Endothelial cell of umbilical vein (primary cell): Measurements from ENCODE around the gene MYO9A. TPM values are rescaled to one million over a fixed set of nuclear protein-coding genes. Genes with fewer than 3 reads are reported as not detected.

Experiments used
- BruUV-seq: library from RNA; stranded (reverse); fragments of 400-500 nt; replicated peaks from 2 replicates; lab custom pipeline; 2021; lab: Mats Ljungman, UMichigan
- CTCF ChIA-PET: fragments of 300-600, 350-600 bp; sonication (Branson Sonifier 250); formaldehyde crosslinking; loops from one replicate; lab custom pipeline; 2021; ENCODE audit warnings: antibody characterized with exemption, inconsistent platforms; lab: Charles Lee
- POLR2A ChIA-PET: fragments of 300-600, 350-600 bp; sonication (Branson Sonifier 250); formaldehyde crosslinking; loops from one replicate; lab custom pipeline; 2021; ENCODE audit warnings: antibody characterized with exemption, inconsistent platforms; lab: Charles Lee
- DNase-seq: peaks from one replicate; pipeline ENCODE4 v3.0.0-alpha.2; 2011; ENCODE audit warnings: low read depth, low spot score
- FAIRE-seq: peaks from 2 replicates; lab custom pipeline; 2011; peaks lifted over from hg19 to GRCh38; lab: Jason Lieb, UNC
- H2AFZ ChIP-seq: 2 replicates; pipeline ENCODE4 v1.6.0; 2012; ENCODE audit warnings: low read depth, low read length, control low read depth, inconsistent platforms
- H3K27ac ChIP-seq: 2 replicates; pipeline ENCODE4 v1.5.1; 2011; ENCODE audit warnings: low read depth, mild to moderate bottlenecking, control low read depth, low read length, moderate library complexity; ENCODE audit not compliant: insufficient read depth
- H3K27me3 ChIP-seq, 2 experiments: 2 replicates each; pipeline versions ENCODE4 v1.6.0 to v1.6.1; 2011; ENCODE audit warnings: low read length in 2 of 2, mixed read lengths in 1 of 2; ENCODE audit not compliant: control insufficient read depth in 2 of 2, insufficient read depth in 2 of 2
- H3K36me3 ChIP-seq, 2 experiments: 2 replicates in 1 of 2; 3 replicates in 1 of 2; pipeline ENCODE4 v1.5.1; 2011; ENCODE audit warnings: low read length in 2 of 2, mild to moderate bottlenecking in 1 of 2, moderate library complexity in 1 of 2; ENCODE audit not compliant: control insufficient read depth in 2 of 2, insufficient read depth in 2 of 2; ENCODE audit errors: extremely low read depth in 1 of 2
- H3K4me1 ChIP-seq: 3 replicates; pipeline ENCODE4 v1.5.1; 2011; ENCODE audit warnings: mild to moderate bottlenecking, low read length; ENCODE audit not compliant: control insufficient read depth, insufficient read depth; ENCODE audit errors: extremely low read depth
- H3K4me2 ChIP-seq: 2 replicates; pipeline ENCODE4 v1.6.1; 2011; ENCODE audit warnings: low read length, control low read depth, mixed read lengths; ENCODE audit not compliant: insufficient read depth
- H3K4me3 ChIP-seq, 3 experiments: fragments of 200-600 bp in 1 of 3; sonication (generic), shearing (Covaris generic) in 1 of 3; replicated peaks in 1 of 3; 2 replicates each; pipeline ENCODE4 v1.5.1; 2011 to 2016; ENCODE audit warnings: control low read depth in 3 of 3, low read length in 3 of 3, mild to moderate bottlenecking in 2 of 3, inconsistent platforms in 1 of 3, low read depth in 1 of 3, moderate library complexity in 1 of 3; ENCODE audit not compliant: insufficient read depth in 1 of 3
- H3K79me2 ChIP-seq: 2 replicates; pipeline ENCODE4 v1.6.0; 2012; ENCODE audit warnings: low read length, inconsistent platforms; ENCODE audit not compliant: control insufficient read depth, insufficient read depth
- H3K9ac ChIP-seq: replicated peaks from 2 replicates; pipeline ENCODE3; 2011; ENCODE audit warnings: low read length, control low read depth; ENCODE audit not compliant: insufficient read depth; ENCODE audit errors: extremely low read depth
- H3K9me1 ChIP-seq: replicated peaks from 3 replicates; pipeline ENCODE4 v1.6.0; 2011; ENCODE audit warnings: mild to moderate bottlenecking, low read length; ENCODE audit not compliant: control insufficient read depth, insufficient read depth; ENCODE audit errors: extremely low read depth
- H3K9me3 ChIP-seq: replicated peaks from 2 replicates; pipeline ENCODE4 v1.5.1; 2012; ENCODE audit warnings: low read length, inconsistent platforms; ENCODE audit not compliant: control insufficient read depth, insufficient read depth
- H4K20me1 ChIP-seq: replicated peaks from 2 replicates; pipeline ENCODE3; 2011; ENCODE audit warnings: mild to moderate bottlenecking, low read length; ENCODE audit not compliant: control insufficient read depth, insufficient read depth; ENCODE audit errors: extremely low read depth
- GATA2 ChIP-seq: IDR thresholded peaks from 2 replicates; pipeline ENCODE4 v1.7.0; 2011; ENCODE audit warnings: low read depth, mild to moderate bottlenecking, moderate library complexity, mixed read lengths, low read length; ENCODE audit not compliant: insufficient read length, insufficient read depth
- JUN ChIP-seq: IDR thresholded peaks from 2 replicates; pipeline ENCODE4 v1.6.1; 2011; ENCODE audit warnings: borderline replicate concordance, low read depth; ENCODE audit not compliant: insufficient read length, insufficient read depth
- POLR2A ChIP-seq: IDR thresholded peaks from 2 replicates; pipeline ENCODE4 v1.6.1; 2012; ENCODE audit warnings: low read depth, mild to moderate bottlenecking, control low read depth, low read length
- POLR2AphosphoS5 ChIP-seq: IDR thresholded peaks from 2 replicates; pipeline ENCODE4 v1.6.1; 2012; ENCODE audit warnings: low read depth, mild to moderate bottlenecking, control low read depth, low read length, moderate library complexity; ENCODE audit not compliant: insufficient read depth
- dilution Hi-C: fragments of 300-500 bp; cut with MboI; formaldehyde crosslinking; loops from one replicate; pipeline ENCODE4 v1.15.0; 2019; ENCODE audit warnings: low sequenced_read_pairs; ENCODE audit not compliant: extremely low pct_ligation_motif_present
- intact Hi-C: fragments of 100-400 bp; cut with micrococcal nuclease; formaldehyde crosslinking; loops from one replicate; pipeline ENCODE4 v1.10.0; 2022
- polyA plus RNA-seq, 4 experiments: library from polyadenylated mRNA; depleted of rRNA in 3 of 4; stranded (reverse) in 3 of 4; unstranded in 1 of 4; fragments of >200 nt; gene quantifications; 2 replicates each; pipeline versions ENCODE4 v1.2.1 to v1.2.3, GENCODE V29; 2011 to 2012; ENCODE audit warnings: missing spikeins in 1 of 4
- total RNA-seq: library from RNA; stranded (reverse); gene quantifications from 2 replicates; pipeline ENCODE4 v1.2.3, GENCODE V29; 2021
- TF ChIP-seq, protein P1 (sequence below): IDR thresholded peaks from 2 replicates; pipeline ENCODE4 v1.6.1; 2011; ENCODE audit not compliant: insufficient read depth, insufficient read length
- TF ChIP-seq, protein P2 (sequence below), 2 donors: IDR thresholded peaks; 1 replicate in 1 of 2; 2 replicates in 1 of 2; pipeline ENCODE4 v1.5.1; 2011; ENCODE audit warnings: low read length in 2 of 2, mild to moderate bottlenecking in 2 of 2, moderate library complexity in 2 of 2, control low read depth in 1 of 2, inconsistent platforms in 1 of 2, low read depth in 1 of 2; ENCODE audit not compliant: insufficient read depth in 1 of 2; ENCODE audit errors: extremely low read depth in 1 of 2

MYO9A gene
- total and polyA plus RNA-seq, 2 donors (not counting 3 experiments of a cell fraction or from before 2014, with no cell fraction given) = 6.4 to 30.3 TPM

DNA sequence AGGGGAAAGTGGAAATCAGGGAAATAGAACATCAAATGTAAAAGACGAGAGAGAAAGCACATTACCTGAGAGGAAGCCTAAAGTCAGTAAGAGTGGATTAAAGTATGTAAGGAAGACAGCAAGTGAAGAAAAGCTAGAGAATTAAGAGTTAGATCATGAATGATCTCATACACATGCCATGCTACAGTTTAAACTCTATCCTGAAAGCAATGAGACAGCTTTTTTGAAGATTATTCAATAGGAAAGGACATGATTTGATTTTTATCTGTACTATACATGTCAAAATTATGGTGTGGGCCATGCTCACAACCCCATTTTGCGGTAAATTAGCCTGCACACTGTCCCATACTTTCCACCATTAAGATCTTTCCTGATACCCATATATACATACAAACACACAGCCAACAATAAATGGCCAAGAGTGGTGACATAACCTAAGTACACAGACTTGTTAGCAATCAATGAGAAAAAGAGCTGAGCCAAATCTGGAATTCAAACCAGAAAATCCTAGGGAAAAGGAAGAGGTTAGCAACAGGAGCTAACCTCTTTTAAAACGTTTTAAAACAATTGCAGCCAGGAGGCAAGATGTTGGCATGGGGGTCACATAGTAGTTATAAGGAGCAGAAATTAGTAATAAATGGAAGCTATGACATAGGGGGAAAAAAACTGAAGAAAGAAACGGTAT, 4.5 kb downstream of the MYO9A start:
- dilution Hi-C loops = no loop called here
- H3K4me1 ChIP-seq = peaks cover 11% of the 10 kb centered on the region
- no peaks in the 10 kb centered on the region for H3K27me3 ChIP-seq
- TF ChIP-seq GATA2 (no peak), POLR2AphosphoS5 (no peak), POLR2A (no peak), JUN (no peak)
- TF ChIP-seq, protein P1, sequence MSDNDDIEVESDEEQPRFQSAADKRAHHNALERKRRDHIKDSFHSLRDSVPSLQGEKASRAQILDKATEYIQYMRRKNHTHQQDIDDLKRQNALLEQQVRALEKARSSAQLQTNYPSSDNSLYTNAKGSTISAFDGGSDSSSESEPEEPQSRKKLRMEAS = no peak
- TF ChIP-seq, protein P2, sequence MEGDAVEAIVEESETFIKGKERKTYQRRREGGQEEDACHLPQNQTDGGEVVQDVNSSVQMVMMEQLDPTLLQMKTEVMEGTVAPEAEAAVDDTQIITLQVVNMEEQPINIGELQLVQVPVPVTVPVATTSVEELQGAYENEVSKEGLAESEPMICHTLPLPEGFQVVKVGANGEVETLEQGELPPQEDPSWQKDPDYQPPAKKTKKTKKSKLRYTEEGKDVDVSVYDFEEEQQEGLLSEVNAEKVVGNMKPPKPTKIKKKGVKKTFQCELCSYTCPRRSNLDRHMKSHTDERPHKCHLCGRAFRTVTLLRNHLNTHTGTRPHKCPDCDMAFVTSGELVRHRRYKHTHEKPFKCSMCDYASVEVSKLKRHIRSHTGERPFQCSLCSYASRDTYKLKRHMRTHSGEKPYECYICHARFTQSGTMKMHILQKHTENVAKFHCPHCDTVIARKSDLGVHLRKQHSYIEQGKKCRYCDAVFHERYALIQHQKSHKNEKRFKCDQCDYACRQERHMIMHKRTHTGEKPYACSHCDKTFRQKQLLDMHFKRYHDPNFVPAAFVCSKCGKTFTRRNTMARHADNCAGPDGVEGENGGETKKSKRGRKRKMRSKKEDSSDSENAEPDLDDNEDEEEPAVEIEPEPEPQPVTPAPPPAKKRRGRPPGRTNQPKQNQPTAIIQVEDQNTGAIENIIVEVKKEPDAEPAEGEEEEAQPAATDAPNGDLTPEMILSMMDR (IDR thresholded peaks at IDR 0.05; ENCODE audit: extremely low read depth in 1 of 2, insufficient read depth in 1 of 2, low read depth in 1 of 2, low read length in 2 of 2) = no peak
- POLR2A ChIA-PET = no interaction called here
- intact Hi-C loops = no loop called here
- H3K27ac ChIP-seq = no peak overlapping the region
- H3K9ac ChIP-seq = no peak overlapping the region
- DNase-seq (no peak), FAIRE-seq (no peak)
- no peaks in the 10 kb centered on the region for H3K36me3 ChIP-seq
- H2AFZ ChIP-seq = no peak overlapping the region
- H3K9me1 ChIP-seq = no peaks in the 10 kb centered on the region
- peaks cover 24% of the 10 kb centered on the region for H3K79me2 ChIP-seq
- H3K9me3 ChIP-seq = no peaks in the 10 kb centered on the region
- CTCF ChIA-PET = interaction anchor here (0.5 to 2.2 kb wide), 5 partner anchors 19 to 370 kb away, joined by 3 to 8 read pairs (median 3); no protein-coding TSS in a partner anchor
- no peaks in the 10 kb centered on the region for H4K20me1 ChIP-seq
- BruUV-seq = no TSS peak
- H3K4me2 ChIP-seq = no peak overlapping the region
- no peak overlapping the region for H3K4me3 ChIP-seq
